Stimulated activated CD4-positive, alpha-beta T cell treated with anti-CD3 and anti-CD28 coated beads, Interleukin-12 subunit alpha, Interleukin-12 subunit beta, amount 100 ng/mL, for 4 hours (primary cell): ENCODE data around the gene ATP10A.

Experiments
- DNase-seq: peaks from one replicate; pipeline ENCODE4 v3.0.0-alpha.2; 2020

ATP10A gene

GRCh38 chr15:25824618-25825017 is 38.5 kb downstream of the ATP10A start:
- DNase-seq: no peak

GRCh38 chr15:25812845-25813244 is 50.3 kb downstream of the ATP10A start:
- no peak for DNase-seq

- DNase-seq: no peak
Observed at GRCh38 chr15:25812073-25812472, 51.1 kb downstream of the ATP10A start.

GRCh38 chr15:25811481-25811906 is 51.6 kb downstream of the ATP10A start:
- DNase-seq: no peak

GRCh38 chr15:25810631-25811091 is 52.5 kb downstream of the ATP10A start:
- DNase-seq: no peak

- no peak for DNase-seq
Observed at GRCh38 chr15:25810154-25810553, 53.0 kb downstream of the ATP10A start.

DNA sequence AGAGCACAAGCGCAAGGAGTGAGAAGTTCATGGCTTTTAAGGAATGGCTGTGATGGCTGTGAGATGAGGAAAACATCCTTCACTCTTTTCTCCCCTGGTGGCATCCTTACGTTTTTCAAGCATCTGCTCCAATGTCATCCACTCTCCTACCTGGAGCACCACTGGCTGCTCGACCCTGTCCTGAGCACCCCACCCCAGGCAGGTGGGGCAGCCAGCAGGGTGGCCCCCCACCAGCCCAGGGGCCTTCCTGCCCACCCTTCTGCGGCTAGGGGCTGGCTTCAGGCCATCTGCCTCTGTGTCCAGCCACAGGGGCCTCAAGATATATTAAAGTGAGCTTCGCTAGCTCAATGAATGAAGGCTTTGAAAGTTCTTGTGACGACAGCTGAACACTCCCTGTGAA is 56.1 kb downstream of the ATP10A start:
- no peak for DNase-seq

- no peak for DNase-seq
Observed at GRCh38 chr15:25805031-25805430, 58.1 kb downstream of the ATP10A start.

GRCh38 chr15:25804451-25804850 is 58.7 kb downstream of the ATP10A start:
- DNase-seq: no peak

GRCh38 chr15:25803541-25803940 is 59.6 kb downstream of the ATP10A start:
- no peak for DNase-seq

- no peak for DNase-seq
Observed at GRCh38 chr15:25803036-25803435, 60.1 kb downstream of the ATP10A start.

DNA sequence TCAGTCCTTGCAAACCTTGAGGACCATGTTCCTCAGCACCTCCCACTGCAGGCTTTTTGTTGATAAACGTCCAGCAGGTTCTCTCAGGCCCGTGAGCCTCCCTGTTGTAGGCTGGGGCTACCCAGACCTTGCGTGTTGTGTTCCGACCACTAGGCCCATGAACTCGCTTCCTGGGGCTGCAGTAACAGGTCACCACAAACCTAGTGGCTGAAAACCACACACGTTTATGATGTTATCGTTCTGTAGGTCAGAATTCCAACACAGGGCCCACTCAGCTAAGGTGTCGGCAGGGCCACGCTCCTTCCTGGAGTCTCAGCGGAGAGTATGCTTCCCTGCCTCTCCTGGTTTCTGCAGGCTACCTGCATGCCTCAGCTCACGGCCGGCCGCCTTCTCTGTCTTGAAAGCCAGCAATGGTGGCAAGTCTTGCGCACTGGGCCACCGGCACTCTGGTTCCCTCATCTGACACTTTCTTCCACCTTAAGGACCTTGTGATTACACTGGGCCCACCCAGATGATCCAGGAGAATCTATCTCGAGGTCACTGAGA is 60.8 kb downstream of the ATP10A start:
- DNase-seq: no peak

DNA sequence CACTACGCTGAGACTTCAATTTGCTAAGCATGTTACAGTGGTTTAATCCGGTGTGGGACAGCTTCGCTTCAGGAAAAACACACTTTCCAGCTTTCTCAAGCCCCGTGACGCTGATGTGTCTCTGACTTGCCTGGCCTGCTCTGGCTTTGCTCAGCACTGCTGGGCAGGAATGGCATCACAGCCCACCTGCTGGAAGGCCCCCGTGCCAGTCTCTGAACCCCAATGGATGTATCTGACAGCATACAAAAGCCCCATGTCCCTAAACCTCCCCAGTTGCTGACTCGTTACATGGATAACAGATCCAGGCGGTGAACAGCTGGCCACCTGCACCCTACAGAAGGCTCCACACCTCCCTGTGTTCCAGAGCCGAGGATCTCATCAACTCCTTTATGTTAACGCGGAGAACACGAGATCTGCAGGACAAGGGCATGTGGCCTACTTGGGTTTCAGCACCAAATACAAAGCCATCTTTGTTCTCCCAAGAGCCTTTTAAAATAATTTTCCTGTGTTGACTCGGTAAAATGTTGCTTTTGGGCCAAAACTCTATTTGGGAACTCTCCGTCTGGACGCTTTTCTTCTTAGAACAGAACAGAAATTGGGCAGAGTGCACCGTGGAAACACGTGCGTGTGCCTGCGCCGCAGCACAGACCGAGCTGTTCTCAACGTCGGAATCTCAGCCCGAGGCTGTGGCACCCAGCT is 61.4 kb downstream of the ATP10A start:
- DNase-seq: no peak

- DNase-seq: no peak
Observed at GRCh38 chr15:25800761-25801515, 62.2 kb downstream of the ATP10A start.

DNA sequence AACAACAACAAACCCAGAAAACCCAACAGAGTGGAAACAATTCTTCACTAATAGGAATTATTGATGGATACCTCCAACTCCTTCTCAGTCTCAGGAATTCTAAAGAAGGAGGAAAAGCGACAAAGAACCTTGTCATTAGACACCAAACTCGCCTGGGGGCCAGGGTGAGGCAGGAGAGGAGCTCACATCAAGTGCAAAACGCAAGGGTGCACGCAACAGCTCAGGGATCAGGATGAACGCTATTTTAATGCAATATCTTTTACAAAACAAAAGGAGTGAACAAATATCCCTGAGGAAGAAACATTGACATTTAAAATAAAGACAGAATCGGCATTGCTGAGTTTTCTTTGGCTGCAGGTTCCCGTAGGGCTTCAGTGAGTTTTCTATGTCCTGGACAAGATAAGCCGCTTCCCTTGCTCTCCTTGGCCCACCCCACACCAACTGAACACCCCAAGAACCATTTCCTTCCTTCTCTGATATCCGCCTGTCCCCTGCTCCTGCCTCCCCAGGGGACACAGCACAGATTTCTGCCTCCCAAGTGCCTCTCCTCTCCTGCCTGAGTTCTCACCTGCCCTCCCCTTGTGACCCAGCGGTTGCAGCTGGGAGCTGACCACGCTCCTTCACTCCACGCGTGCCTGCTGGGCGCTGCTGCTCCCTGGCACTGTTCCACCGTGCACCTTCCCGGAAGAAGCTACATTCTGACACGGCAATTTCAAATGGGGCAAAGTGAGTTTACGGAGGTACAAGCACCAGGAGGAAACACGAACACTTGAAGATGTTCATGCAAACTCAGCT is 63.0 kb downstream of the ATP10A start:
- DNase-seq: no peak

GRCh38 chr15:25797936-25798901 is 64.9 kb downstream of the ATP10A start:
- DNase-seq: no peak

- DNase-seq: no peak
Observed at GRCh38 chr15:25797511-25797935, 65.6 kb downstream of the ATP10A start.

- no peak for DNase-seq
Observed at GRCh38 chr15:25797035-25797434, 66.1 kb downstream of the ATP10A start.

GRCh38 chr15:25796395-25796794 is 66.7 kb downstream of the ATP10A start:
- DNase-seq: no peak

DNA sequence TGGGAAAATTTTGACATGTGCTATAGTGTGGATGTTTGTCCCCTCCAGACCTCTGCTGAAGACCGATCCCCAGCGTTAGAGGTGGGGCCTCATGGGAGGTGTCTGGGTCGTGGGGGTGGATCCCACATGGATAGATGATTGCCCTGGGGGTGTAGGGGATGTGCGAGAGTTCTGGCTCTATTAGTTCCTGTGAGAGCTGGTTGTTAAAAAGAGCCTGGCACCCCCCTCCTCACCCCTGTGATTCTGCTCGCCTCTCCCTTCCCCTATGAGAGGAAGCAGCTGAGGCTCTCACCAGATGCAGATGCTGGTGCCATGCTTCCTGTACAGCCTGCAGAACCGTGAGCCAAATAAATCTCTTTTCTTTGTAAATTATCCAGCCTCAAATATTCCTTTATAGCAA is 67.4 kb downstream of the ATP10A start:
- DNase-seq: no peak

DNA sequence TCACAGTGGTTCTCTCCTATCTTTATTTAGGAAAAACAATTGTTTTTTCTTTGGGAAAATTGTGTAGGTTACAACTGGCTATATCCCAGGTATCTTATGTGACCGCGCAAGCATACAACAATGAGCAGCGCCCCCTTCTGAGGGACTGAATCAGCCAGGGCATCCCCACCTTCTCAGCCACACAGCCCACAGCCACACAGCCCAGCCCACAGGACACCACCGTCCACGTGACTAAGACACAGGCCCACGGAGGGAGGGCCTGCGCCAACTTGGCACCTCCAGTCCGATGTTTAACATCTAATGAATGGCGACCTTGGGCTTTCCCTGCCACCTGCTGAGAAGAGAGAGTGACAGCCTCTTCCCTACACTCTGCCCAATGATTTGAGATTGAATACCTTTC is 68.1 kb downstream of the ATP10A start:
- no peak for DNase-seq
